Measurements from ENCODE around the gene CAT.

DNA sequence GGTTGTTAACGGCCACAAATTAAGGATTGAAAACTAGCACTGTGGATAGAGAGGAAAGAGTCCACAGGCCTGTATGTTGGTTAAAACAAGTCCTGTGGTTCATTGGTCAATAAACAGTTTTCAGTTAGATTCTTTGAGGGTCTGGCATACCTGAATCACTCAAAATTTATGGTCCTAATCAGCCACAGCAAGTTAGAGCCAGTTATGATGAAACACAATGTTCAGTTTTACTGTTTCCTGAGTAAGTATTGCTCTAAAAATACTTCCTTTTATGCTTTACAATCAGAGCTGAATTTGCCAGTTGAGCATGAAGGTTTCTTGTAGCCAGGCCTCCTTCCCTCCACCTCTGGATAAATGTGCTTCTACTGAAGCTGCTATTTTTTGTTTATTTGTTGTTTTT, 12.9 kb upstream of the CAT start:
- TF ChIP-seq EZH2 (IDR thresholded peaks at IDR 0.05), result no peak
- TF ChIP-seq POLR2AphosphoS5 (IDR thresholded peaks at IDR 0.05; ENCODE audit: borderline replicate concordance, low read depth, low read length), result no peak
- TF ChIP-seq FOXP2 (optimal IDR thresholded peaks at IDR 0.05; ENCODE audit: control extremely low read depth, extremely low read length, insufficient read depth), result no peak
